Activated CD4-positive, alpha-beta T cell treated with anti-CD3 and anti-CD28 coated beads for 48 hours (primary cell): Measurements from ENCODE around the gene FMN1.

Experiments
- DNase-seq: peaks from one replicate; pipeline ENCODE4 v3.0.0-alpha.2; 2020

FMN1 gene, protein sequence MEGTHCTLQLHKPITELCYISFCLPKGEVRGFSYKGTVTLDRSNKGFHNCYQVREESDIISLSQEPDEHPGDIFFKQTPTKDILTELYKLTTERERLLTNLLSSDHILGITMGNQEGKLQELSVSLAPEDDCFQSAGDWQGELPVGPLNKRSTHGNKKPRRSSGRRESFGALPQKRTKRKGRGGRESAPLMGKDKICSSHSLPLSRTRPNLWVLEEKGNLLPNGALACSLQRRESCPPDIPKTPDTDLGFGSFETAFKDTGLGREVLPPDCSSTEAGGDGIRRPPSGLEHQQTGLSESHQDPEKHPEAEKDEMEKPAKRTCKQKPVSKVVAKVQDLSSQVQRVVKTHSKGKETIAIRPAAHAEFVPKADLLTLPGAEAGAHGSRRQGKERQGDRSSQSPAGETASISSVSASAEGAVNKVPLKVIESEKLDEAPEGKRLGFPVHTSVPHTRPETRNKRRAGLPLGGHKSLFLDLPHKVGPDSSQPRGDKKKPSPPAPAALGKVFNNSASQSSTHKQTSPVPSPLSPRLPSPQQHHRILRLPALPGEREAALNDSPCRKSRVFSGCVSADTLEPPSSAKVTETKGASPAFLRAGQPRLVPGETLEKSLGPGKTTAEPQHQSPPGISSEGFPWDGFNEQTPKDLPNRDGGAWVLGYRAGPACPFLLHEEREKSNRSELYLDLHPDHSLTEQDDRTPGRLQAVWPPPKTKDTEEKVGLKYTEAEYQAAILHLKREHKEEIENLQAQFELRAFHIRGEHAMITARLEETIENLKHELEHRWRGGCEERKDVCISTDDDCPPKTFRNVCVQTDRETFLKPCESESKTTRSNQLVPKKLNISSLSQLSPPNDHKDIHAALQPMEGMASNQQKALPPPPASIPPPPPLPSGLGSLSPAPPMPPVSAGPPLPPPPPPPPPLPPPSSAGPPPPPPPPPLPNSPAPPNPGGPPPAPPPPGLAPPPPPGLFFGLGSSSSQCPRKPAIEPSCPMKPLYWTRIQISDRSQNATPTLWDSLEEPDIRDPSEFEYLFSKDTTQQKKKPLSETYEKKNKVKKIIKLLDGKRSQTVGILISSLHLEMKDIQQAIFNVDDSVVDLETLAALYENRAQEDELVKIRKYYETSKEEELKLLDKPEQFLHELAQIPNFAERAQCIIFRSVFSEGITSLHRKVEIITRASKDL (N-terminal part only)

DNA sequence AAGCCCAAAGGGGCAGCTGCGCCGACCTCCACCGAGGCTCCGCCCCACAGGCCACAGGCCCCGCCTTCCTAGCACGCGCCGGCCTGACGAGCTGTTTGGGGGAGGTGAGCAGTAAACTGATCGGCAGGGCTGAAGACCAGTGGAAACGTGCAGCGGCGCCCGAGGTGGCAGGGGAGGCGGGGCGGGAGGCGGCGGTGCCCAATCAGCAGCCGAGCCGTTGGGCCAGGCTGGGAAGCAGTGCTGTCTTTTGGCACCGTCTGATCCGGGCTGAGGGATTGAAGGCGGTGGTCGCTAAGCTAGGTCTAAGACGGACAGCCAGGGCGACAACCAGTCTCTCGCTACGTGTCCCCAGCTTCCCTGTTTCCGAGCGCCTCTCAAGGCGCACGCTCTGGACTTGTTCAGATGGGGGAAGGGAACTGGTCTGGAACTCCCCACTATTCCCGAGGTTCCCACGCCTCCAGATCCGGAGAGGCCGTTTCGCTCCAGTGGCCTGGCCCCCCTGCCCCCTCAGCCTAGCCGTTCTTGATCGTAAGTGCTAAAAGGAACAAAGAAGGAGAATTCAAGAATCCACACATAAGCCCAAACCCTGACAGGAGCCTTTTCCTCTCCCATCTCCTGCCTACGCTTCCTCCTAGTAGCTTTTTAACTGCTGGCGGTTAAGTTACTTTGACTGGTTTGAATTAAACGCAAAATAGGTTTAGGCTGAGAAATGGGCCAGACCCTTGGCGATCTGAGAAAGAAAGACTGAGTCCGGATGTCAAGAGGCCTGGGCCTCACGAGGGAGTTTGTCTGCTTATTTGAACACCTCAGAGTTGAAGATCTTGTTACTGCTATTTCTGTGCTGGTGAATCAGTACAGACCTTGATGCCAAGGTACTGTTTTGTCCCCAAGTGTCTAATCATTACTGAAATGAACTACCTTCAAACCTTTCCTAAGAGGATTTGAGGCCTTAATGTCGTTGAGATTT lies at the start of gene FMN1:
FMN1 (minus strand) TSS at position 11 of the 967 bp plus-strand sequence. CDS start 39,800 bp downstream, outside the sequence.
- peak; percentile 94 for DNase-seq

DNA sequence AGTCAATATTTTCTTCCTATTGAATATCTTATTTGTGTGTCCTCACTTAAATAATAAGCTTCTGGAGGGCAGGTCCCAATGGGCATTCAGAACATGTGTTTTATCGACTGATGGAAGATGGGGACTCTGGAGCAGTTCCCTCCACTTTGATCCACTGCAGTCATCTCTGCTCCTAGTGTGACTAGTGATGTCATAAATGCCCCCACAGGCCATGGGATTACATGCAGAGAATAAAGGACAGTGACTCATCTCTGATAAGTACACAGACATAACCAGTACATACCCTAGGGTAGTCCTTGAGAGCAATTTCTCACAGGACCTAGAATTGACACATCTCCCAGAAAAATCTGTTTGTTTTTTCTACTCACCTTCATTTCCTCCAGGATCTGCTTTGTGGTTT lies 49.4 kb upstream of the FMN1 start:
- DNase-seq: no peak

DNA sequence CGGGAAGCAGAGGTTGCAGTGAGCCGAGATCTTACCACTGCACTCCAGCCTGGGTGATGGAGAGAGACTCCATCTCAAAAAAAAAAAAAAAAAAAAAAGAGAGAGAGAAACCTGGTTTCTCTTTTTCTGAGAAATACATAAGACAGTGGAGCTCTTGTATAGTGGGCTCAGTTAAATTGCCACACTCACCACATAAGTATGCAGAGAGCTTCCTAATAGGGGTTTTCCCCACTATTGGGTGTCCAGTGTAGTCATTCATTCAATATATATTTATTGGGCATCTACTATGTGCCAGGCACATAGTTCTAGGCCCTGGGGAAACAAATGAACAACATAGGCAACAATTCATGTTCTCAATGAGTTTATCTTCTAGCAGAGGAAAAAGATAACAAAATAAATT lies 48.9 kb upstream of the FMN1 start:
- DNase-seq: no peak

DNA sequence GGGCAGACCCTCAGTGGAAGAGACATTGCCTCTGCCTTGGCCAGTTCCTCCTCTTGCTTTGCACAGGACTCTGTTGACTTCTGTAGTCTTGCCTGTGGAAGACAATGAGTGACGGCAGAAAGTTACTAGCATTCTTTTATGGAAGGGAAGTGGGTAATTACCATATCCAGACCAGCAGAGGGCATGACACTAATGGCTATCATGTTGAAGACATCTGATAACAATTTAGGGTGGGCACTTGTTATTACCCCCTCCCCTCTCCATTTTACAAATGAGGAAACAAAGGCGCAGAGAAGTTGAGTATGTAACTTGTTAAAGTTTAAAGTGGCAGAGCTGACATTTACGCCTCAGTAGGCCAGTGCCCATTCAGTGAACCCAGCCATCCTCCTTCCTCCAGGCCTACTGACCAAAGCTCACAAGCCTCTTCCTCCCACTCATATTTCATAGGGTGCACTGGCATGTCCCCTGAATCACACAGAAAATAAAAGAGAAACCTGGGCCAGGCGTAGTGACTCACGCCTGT lies 48.2 kb upstream of the FMN1 start:
- DNase-seq: no peak

DNA sequence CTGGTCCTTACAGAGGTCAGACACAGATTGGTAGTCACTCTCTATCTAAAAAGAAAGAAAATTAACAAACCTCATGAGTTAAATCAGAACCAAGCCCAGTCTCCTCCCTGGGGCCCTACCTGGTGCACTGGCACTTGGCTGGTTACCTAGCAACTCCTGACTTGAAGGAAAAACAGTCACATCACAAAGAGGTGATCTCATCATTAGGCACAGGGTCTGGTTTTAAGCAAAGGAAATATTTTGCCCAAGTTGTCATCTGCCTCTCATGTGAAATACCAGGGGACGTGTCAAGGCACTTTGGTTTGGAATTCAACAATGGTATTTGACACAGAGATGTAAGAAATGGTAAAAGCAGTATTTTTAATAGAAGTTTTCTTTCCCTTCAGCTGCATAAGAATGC lies 47.7 kb upstream of the FMN1 start:
- DNase-seq: peak; percentile 57

DNA sequence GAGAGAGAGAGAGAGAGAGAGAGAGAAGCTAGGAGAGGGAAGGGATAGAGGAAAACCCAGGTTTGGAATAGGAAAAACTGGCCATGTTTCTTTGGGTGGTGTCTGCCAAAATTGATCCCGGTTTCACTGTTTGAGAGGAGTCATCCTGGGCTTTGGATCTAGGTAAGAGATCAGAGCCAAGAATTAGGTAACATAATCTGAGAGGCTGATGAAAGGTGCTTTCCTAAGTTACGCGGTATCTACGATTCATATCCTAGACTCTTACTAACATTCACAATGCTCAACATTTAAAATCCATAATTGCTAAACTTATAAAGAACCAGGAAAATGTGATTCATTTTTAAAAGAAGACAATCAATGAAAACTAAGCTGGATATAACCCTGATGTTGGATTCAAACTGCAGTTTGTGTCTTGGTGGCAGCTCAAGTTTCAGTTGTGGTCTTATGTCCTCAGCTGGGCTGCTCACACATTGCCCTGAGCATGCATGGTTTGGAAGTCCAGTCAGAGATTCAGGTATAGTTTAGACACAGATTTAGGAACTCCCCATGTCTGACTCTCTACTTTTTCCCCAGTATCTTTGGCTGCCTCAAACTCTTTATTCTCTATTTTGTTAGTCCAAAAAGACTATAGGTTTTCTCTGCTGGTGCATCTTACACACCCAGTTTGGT lies 42.5 kb upstream of the FMN1 start:
- no peak for DNase-seq

DNA sequence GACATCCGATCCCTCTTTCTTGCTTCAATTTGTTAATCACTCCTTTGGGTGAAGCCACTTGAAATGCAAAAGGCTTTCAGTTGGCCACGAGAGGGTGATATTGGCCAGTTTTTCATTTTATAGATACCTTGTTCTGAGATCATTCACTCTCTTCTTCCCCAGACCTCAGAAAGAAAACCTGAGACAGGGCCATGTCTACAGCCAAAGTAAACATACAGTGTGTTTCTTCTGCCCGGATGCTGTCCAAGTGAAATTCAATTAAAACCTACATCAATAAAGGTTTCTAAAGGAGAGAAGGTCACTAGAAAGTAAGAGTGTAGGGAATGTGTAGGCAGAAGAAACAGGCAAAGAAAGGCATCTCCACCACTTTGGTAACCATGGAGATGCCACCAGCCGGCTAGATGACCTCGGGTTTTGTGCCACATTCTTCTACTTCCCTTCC lies 39.5 kb upstream of the FMN1 start:
- no peak for DNase-seq

DNA sequence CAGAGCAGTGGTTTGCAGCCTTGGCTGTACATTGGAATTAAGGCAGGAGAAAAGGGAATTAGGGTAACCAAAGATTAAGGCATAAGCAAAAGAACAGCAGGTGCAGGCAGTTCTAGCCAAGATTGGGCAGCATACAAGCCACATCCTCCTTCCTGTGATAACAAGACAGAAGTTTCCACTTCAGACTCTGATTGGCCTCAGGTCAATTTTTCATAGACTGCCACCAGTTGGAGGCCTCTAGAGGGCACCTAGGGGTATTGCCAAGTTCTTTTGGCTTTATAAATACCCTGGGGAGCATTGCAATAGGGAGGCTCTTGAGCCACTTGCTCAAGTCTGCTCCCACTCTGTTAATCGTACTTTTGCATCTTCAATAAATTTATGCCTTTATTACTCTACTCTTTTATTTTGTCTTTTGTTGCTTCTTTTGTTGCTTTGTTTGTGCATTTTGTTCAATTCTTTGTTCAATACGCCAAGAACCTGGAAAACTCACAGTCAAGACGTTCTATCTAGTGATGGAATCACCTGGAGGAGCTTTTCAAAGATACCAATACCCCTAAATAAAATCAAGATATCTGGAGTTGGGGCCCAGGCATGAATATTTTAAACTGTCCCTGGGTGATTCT lies 32.2 kb upstream of the FMN1 start:
- DNase-seq: peak; percentile 76

DNA sequence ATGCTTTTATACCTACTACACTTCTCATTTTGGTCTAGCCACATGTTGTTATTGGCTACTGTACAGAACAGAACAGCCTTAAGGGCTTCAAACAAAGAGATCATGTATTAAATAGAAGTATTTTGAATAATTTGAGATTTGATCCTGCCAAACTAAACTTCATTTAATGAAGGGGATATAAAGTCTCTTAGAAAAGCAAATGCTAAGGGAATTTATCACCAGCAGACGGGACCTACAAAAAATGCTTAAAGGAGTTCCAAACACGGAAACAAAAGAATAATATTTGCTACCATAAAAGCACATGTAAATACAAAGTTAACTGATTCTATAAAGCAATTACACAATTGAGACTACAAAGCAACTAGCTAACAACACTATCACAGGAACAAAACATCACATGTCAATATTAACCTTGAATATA lies 23.6 kb upstream of the FMN1 start:
- DNase-seq: no peak

DNA sequence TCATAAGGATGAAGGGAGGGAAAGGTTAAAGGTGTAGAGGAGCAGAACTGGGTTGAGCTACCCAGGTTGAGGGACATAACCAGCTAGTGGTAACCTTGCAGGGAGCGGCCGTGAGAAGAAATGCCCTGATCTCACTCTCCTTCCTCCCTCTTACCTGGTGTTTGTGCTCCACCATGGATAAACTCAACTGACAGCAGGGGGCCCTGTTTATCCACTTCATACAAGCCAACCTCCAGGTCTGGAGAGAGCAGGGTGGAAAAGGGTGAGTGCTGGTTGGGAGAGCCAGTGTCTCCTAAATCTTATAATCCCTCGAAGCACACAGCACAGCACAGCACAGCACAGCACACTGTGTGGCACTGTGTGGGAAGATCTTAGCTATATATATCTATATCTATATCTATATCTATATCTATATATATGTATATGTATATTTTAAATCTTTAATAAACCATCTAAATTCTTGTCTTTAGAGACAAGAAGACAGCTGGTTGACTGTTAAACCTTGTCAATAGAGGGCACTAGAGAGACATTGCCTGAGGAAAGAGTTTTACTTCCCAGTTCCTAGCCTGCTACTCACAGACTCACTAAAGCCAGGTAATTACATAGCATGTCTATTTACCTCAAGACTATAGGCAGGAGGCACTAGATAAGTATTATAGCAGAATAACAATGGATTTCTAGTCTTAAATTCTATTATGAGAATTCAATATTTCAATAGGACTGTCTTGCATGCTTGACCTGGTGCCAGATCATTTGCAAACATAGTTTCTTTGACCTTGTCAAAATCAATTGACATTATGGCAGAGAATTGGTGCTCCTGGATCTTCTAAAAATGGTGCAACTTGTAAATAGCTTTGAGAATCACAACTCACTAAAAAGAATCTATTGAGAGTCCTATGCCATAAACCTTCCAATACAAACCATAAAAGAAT lies 21.7 kb upstream of the FMN1 start:
- no peak for DNase-seq

DNA sequence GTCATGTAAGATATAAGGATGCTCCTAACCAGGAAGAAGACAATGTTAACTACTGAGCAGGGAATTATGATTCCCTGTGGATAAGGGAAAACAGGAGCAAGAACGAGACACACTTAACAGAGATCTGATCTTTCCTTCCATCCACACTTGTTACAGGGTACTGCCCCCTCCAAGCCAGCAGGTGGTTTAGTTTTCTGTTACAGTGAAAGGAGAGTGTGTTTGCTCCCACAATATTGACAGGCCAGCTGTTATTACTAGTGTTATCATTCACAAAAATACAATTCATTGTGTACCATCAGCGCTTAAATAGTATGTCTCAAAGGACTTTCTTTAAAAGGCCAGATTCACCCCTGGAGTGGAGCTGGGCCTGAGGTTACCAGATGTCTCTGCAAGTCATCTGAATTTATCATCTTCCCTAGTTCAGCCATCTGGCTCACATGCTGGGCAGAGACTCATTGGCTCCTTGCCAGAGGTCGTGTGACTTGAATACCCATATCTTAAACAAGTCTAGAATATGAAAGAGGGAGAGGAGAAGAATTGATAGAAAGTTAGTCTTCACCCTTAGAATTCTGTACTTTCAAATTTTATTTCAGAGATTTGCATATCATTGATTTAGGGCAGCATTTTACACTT lies 16.8 kb upstream of the FMN1 start:
- DNase-seq: no peak

DNA sequence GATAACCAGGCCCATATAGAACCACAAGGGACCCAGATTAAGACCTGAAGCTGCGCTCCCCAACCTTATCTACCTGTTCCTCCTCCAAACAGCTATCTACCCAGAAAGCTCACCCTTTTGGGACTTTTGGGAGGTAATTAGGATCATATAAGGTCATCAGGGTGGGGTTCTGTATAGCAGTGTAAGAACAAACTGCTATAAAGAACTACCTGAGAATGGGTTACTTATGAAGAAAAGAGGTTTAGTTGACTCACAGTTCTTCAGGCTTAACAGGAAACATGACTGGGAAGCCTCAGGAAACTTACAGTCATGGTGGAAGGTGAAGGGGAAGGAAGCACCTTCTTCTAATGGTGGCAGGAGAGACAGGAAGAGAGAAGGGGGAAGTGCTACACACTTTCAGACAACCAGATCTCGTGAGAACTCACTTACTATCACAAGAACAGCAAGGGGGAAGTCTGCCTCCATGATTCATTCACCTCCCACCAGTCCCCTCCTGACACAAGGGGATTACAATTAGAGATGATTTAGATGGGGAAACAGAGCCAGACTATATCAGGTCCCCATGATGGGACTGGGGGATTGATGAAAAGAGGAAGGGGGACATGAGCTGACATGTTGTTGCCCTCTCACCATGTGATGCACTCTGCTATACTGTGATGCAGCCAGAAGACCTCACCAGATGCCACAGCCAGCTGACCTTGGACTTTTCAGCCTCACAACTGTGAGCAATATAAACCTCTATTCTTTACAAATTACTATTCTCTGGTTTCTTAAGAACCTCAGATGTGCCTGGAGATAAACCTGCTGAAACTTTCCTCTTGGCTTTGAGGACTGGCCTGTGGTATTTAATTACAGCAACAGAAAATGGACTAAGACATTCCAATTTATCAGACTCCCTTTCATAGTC lies 15.3 kb upstream of the FMN1 start:
- peak; percentile 16 for DNase-seq

DNA sequence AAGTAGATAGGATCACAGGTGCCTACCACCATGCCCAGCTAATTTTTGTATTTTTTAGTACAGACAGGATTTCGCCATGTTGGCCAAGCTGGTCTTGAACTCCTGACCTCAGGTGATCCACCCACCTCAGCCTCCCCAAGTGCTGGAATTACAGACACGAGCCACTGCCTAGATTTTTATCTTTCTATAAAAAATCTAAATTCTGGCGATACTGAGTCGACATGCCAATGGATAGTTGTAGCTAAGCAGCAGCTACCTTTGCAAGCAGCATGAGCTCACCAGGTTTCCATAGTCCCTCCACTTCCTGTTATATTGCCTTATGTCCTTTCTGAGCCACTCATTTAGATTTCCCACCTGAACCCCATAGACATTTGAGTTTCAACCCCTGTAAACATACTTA lies 13.1 kb upstream of the FMN1 start:
- no peak for DNase-seq

DNA sequence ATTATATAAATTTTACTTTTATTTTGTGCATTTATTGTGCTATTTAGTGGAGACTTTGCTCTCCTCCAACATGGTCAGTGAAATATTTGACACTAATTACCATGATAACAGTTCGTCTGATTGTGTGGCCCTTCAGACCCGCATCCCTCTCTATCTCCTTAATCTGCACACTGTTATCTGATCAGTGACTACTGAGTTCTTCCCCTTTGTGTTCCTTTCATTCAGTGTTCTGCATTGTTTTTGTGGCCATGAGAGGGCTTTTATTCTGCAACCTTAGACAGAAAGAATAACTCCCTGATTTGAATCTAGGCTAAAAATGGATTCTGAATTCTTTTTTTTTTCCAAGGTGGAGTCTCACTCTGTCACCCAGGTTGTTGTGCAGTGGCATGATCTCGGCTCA lies 11.9 kb upstream of the FMN1 start:
- no peak for DNase-seq

DNA sequence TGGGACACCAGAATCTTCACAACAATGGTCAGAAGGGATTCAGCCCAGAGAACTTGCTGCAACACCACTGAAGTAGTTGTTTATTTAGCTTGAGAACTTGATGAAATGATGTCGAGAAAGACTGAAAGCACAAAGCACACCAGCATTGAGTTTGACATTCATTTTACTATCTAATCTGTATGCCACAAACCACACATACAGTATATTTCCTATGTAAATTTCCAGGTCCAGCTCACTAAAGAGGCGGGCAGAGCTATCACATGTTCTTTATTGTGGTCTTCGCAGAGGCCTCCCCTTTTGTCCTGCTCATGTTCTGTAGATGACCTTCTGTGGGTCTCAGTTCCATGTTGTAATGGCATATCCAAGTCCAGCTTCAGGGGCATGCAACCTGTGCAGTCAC lies 10.4 kb upstream of the FMN1 start:
- no peak for DNase-seq

DNA sequence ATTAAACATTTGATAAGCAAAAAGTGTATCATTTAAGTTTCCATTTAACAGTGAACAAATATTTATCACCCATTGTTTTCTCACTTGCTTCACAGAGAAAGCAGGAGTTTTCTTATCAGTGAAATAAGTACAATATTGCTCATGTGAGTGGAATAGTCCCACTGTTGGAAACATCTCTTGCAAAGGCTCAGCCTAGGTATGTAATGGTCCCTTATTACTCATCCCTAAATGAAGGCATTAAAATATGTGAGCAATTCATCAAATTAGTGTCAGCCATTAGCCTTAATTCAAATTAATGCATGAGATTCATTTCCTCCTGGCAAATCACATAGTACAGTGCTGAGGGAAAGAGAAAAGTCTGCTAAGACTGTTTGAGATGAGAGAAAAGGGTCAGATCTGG lies 9.6 kb upstream of the FMN1 start:
- DNase-seq: no peak

DNA sequence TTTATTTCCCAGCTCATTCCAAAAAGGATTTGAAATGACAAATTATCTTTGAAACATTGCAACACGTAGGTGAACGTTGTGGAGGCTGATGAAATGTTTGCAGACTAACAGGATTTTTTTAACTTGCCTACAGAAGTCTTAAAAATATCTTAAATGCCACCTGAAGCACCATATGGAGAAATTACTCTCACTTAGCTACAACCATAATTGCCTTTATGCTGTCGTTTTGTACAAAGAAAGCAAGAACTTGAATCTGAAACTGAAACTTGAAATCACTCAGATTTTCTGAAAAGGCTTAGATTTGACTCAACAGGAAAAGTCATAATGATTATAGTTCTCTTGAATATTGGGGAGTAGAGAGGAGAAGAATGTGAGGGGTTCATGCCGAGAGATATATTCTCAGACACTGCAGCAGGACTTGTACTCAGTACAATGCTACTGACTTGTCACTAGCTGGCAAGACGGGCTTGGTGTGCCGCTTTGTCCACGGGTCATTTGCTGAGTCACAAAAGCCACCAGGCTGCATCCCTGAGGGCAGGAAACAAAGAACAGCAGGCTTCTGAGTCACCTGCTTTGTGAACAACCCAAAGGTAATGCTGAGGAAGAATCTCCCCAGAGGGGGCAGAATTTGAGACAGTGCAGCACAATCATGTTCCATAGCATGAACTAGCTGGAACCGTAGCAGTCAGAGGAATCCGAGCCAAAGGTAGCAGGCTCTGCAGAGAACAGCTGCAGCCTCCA lies 7.1 kb upstream of the FMN1 start:
- peak; percentile 72 for DNase-seq
